OCI-LY3 (cell line): ENCODE data around the gene ADISSP.

Source experiments
- CTCF ChIP-seq: fragments of 200-600, 300-600 bp; sonication (generic); IDR thresholded peaks from 2 replicates; pipeline ENCODE4 v1.5.1; 2014; ENCODE audit warnings: antibody characterized with exemption, low read length, low read depth
- EZH2phosphoT487 ChIP-seq: fragments of 200-600 bp; shearing (Covaris generic); IDR thresholded peaks from 2 replicates; pipeline ENCODE4 v1.6.1; 2018; ENCODE audit warnings: antibody characterized with exemption, mixed run types, low read depth

- TF ChIP-seq CTCF (no peak), EZH2phosphoT487 (no peak)
Measured at GRCh38 chr20:3705970-3706739, 61.4 kb downstream of the ADISSP start.
